Measurements from ENCODE around the gene CCDC121. TPM values are rescaled to one million over a fixed set of nuclear protein-coding genes. Genes with fewer than 3 reads are reported as not detected.

The CCDC121 gene
- polyA plus RNA-seq (2013, experiment 1 of 2): 3.1 TPM
- 3.5 TPM for polyA plus RNA-seq (2013, experiment 2 of 2)

DNA sequence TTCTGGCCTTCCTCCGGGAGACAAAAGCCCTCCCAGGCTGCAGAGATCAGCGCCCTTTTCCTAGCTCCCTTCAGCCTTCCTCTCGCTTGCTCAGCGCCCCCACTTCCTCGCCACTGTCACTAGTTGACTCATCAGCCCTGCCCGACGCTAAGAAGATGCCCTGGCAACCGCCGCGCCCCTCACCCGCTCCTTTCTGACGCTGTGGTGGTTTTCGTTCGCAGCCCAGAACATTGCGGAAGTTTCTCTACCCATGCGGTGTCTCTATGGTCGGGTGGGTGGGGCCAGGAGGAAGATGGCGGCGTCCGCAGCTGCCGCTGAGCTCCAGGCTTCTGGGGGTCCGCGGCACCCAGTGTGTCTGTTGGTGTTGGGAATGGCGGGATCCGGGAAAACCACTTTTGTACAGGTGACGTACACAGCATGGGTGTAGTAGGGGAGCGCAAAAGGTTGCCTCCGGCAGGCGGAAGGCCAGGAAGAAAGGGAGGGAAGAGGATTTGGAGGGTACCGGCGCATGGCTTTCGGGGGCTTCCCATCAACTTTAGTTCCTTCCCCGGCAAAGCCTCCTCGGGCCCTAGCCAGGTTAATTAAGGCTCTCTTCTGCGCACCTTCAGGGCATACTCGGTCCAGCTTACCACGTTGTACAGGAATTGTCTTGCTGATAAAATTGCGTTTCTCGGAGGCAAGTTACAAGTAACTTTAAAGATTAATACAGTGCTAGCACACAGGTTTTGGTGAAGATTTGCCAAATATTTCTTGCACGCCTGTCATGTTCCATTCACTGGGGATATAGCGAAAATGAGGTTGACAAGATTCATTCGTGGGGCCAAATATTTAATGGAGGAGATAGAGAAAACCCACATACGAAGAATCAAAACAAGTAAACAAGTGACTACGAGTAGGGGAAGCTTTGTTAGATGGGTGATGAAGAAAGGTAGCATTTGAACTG lies at the start of gene CCDC121, which contains the start of gene GPN1:
Gene CCDC121, minus strand, starts transcription at position 246 of the 943 bp plus-strand sequence. CDS start 1,213 bp downstream, outside the sequence.
Gene GPN1, plus strand, starts transcription at position 284 of the 943 bp plus-strand sequence. Its CDS starts 9 bp downstream, at position 293.
- peaks cover 49% of the 10 kb centered on the region for H3K36me3 ChIP-seq (ENCODE audit: control insufficient read depth, insufficient read depth, low read length)
- no peaks in the 10 kb centered on the region for H3K9me3 ChIP-seq (ENCODE audit: control insufficient read depth, low read length)
- H3K27ac ChIP-seq (ENCODE audit: low read depth, low read length, severe bottlenecking): peak within 1 kb of the TSS; percentile 87
- WGBS, 2 experiments (ENCODE audit: insufficient coverage in 2 of 2): 3% methylated on average over 29 to 32 of the region's 44 CpGs
- peak within 1 kb of the TSS; percentile 87 for H3K4me3 ChIP-seq (ENCODE audit: extremely low read depth, insufficient read depth, low read length, poor library complexity, severe bottlenecking)
- peaks cover 19% of the 10 kb centered on the region for H3K4me1 ChIP-seq (ENCODE audit: control insufficient read depth, insufficient read depth, low read length, poor library complexity, severe bottlenecking)

- WGBS, 2 experiments (ENCODE audit: insufficient coverage in 2 of 2): 90 to 91% methylated on average over 2 to 3 of the region's 5 CpGs
- no peak overlapping the region for H3K27ac ChIP-seq (ENCODE audit: low read depth, low read length, severe bottlenecking)
- H3K4me1 ChIP-seq (ENCODE audit: control insufficient read depth, insufficient read depth, low read length, poor library complexity, severe bottlenecking): no peaks in the 10 kb centered on the region
- H3K4me3 ChIP-seq (ENCODE audit: extremely low read depth, insufficient read depth, low read length, poor library complexity, severe bottlenecking): no peak overlapping the region
- H3K9me3 ChIP-seq (ENCODE audit: control insufficient read depth, low read length): no peaks in the 10 kb centered on the region
- H3K36me3 ChIP-seq (ENCODE audit: control insufficient read depth, insufficient read depth, low read length): peaks cover 66% of the 10 kb centered on the region
Observed at GRCh38 chr2:27672723-27673486, 44.1 kb upstream of the CCDC121 start.

- no peak overlapping the region for H3K27ac ChIP-seq (ENCODE audit: low read depth, low read length, severe bottlenecking)
- no peaks in the 10 kb centered on the region for H3K9me3 ChIP-seq (ENCODE audit: control insufficient read depth, low read length)
- H3K36me3 ChIP-seq (ENCODE audit: control insufficient read depth, insufficient read depth, low read length): peaks cover 57% of the 10 kb centered on the region
- no CpG with 5 or more reads among the region's 4 CpGs for WGBS, 2 experiments (ENCODE audit: insufficient coverage in 2 of 2)
- no peak overlapping the region for H3K4me3 ChIP-seq (ENCODE audit: extremely low read depth, insufficient read depth, low read length, poor library complexity, severe bottlenecking)
- H3K4me1 ChIP-seq (ENCODE audit: control insufficient read depth, insufficient read depth, low read length, poor library complexity, severe bottlenecking): no peaks in the 10 kb centered on the region
Observed at GRCh38 chr2:27671235-27671634, 42.4 kb upstream of the CCDC121 start.

- no CpG with 5 or more reads among the region's 1 CpG for WGBS, 2 experiments (ENCODE audit: insufficient coverage in 2 of 2)
- no peaks in the 10 kb centered on the region for H3K9me3 ChIP-seq (ENCODE audit: control insufficient read depth, low read length)
- peaks cover 39% of the 10 kb centered on the region for H3K36me3 ChIP-seq (ENCODE audit: control insufficient read depth, insufficient read depth, low read length)
- no peak overlapping the region for H3K4me3 ChIP-seq (ENCODE audit: extremely low read depth, insufficient read depth, low read length, poor library complexity, severe bottlenecking)
- H3K4me1 ChIP-seq (ENCODE audit: control insufficient read depth, insufficient read depth, low read length, poor library complexity, severe bottlenecking): peaks cover 12% of the 10 kb centered on the region
- no peak overlapping the region for H3K27ac ChIP-seq (ENCODE audit: low read depth, low read length, severe bottlenecking)
Observed at GRCh38 chr2:27667446-27667845, 38.6 kb upstream of the CCDC121 start.

GRCh38 chr2:27664622-27665363 lies 36.0 kb upstream of the CCDC121 start:
- WGBS, 2 experiments (ENCODE audit: insufficient coverage in 2 of 2): 86 to 87% methylated on average over 13 to 14 of the region's 16 CpGs
- Histone ChIP-seq H3K27ac (ENCODE audit: low read depth, low read length, severe bottlenecking) (no peak overlapping the region), H3K4me3 (ENCODE audit: extremely low read depth, insufficient read depth, low read length, poor library complexity, severe bottlenecking) (peak overlapping the region; percentile 98), H3K4me1 (ENCODE audit: control insufficient read depth, insufficient read depth, low read length, poor library complexity, severe bottlenecking) (peaks cover 16% of the 10 kb centered on the region), H3K36me3 (ENCODE audit: control insufficient read depth, insufficient read depth, low read length) (peaks cover 50% of the 10 kb centered on the region), H3K9me3 (ENCODE audit: control insufficient read depth, low read length) (no peaks in the 10 kb centered on the region)

DNA sequence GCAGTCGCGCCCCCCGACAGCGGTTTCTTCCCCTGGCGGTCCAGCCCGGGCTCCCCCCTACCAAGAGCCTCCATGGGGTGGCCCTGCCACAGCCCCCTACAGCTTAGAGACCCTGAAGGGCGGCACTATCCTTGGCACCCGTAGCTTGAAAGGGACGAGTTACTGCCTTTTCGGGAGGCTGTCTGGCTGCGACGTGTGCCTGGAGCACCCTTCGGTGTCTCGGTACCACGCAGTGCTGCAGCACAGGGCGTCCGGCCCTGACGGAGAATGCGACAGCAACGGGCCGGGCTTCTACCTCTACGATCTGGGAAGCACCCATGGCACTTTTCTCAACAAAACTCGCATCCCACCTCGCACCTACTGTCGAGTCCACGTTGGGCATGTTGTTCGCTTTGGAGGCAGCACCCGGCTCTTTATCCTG lies 35.4 kb upstream of the CCDC121 start:
- Histone ChIP-seq H3K27ac (ENCODE audit: low read depth, low read length, severe bottlenecking) (peak overlapping the region; percentile 84), H3K9me3 (ENCODE audit: control insufficient read depth, low read length) (no peaks in the 10 kb centered on the region), H3K4me3 (ENCODE audit: extremely low read depth, insufficient read depth, low read length, poor library complexity, severe bottlenecking) (peak overlapping the region; percentile 98), H3K4me1 (ENCODE audit: control insufficient read depth, insufficient read depth, low read length, poor library complexity, severe bottlenecking) (peaks cover 16% of the 10 kb centered on the region), H3K36me3 (ENCODE audit: control insufficient read depth, insufficient read depth, low read length) (peaks cover 49% of the 10 kb centered on the region)
- WGBS, 2 experiments (ENCODE audit: insufficient coverage in 2 of 2): 1 to 5% methylated on average over 12 to 27 of the region's 28 CpGs

DNA sequence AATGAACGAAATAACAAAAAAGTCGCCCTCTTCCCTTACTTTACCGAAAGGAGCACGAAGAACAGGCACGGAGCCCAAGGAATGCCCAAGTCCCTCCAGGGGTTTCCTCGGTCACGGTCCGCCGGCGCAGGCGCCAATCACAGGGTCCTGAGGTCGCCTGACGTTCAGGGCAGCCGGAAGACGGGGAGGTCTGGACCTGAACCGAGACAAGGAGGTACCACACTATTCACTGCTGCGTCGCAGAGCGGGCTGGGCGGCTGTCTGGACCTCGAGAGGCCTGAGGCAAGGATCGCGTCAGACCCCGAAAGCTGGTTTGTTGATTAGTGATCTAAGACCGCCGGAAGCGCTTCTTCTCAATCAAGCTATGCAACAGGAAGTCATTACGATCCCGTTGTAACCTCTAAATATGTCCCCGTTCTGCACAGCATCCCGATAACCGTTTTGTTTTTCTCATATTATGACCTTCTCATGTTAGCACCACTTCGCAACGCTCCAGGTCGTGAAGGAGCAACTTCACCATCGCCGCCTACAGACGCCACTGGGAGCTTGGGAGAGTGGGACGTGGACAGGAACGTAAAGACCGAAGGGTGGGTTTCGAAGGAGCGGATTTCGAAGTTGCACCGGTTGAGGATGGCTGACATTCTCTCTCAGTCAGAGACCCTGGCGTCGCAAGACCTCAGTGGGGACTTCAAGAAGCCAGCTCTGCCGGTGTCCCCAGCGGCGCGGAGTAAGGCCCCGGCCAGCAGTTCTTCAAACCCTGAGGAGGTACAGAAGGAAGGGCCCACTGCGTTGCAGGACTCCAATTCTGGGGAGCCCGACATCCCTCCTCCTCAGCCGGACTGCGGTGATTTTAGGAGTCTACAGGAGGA lies 34.7 kb upstream of the CCDC121 start, which contains the start of the genes SLC4A1AP and SUPT7L:
Gene SLC4A1AP, plus strand, starts transcription at position 605 of the 869 bp plus-strand sequence. Its CDS starts 26 bp downstream, at position 631.
Gene SUPT7L, minus strand, starts transcription at position 330 of the 869 bp plus-strand sequence. CDS start 1,422 bp downstream, outside the sequence.
- 0 to 1% methylated on average over 43 to 52 of the region's 56 CpGs for WGBS, 2 experiments (ENCODE audit: insufficient coverage in 2 of 2)
- Histone ChIP-seq H3K9me3 (ENCODE audit: control insufficient read depth, low read length) (no peaks in the 10 kb centered on the region), H3K4me3 (ENCODE audit: extremely low read depth, insufficient read depth, low read length, poor library complexity, severe bottlenecking) (peak within 1 kb of the TSS; percentile 98), H3K4me1 (ENCODE audit: control insufficient read depth, insufficient read depth, low read length, poor library complexity, severe bottlenecking) (peaks cover 16% of the 10 kb centered on the region), H3K27ac (ENCODE audit: low read depth, low read length, severe bottlenecking) (peak within 1 kb of the TSS; percentile 84), H3K36me3 (ENCODE audit: control insufficient read depth, insufficient read depth, low read length) (peaks cover 51% of the 10 kb centered on the region)

DNA sequence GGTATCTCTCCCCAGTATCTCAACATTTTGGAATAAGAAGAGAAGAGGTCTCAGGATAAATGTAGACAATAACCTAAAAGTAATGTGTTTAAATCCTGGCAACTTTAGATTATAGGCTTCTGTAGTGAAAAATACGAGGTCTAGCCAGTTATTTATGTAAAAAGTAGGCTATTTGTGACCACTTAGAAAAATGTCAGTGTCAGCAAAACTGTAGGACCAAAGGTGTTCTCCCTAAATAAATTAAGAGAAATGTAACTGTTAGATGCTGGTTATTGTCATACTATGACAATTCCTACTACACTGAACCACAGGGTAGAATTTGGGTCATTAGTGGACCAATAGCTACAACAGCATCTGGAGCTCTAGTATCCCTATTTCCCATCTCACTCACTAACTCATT lies 32.6 kb upstream of the CCDC121 start:
- Histone ChIP-seq H3K4me1 (ENCODE audit: control insufficient read depth, insufficient read depth, low read length, poor library complexity, severe bottlenecking) (peaks cover 16% of the 10 kb centered on the region), H3K4me3 (ENCODE audit: extremely low read depth, insufficient read depth, low read length, poor library complexity, severe bottlenecking) (no peak overlapping the region), H3K36me3 (ENCODE audit: control insufficient read depth, insufficient read depth, low read length) (peaks cover 55% of the 10 kb centered on the region), H3K27ac (ENCODE audit: low read depth, low read length, severe bottlenecking) (no peak overlapping the region), H3K9me3 (ENCODE audit: control insufficient read depth, low read length) (no peaks in the 10 kb centered on the region)
- WGBS, 2 experiments (ENCODE audit: insufficient coverage in 2 of 2): 100% methylated on average over 1 of the region's 1 CpG; no CpG with 5 or more reads in 1 of the 2 experiments

- Histone ChIP-seq H3K27ac (ENCODE audit: low read depth, low read length, severe bottlenecking) (no peak overlapping the region), H3K36me3 (ENCODE audit: control insufficient read depth, insufficient read depth, low read length) (peaks cover 93% of the 10 kb centered on the region), H3K4me1 (ENCODE audit: control insufficient read depth, insufficient read depth, low read length, poor library complexity, severe bottlenecking) (no peaks in the 10 kb centered on the region), H3K4me3 (ENCODE audit: extremely low read depth, insufficient read depth, low read length, poor library complexity, severe bottlenecking) (no peak overlapping the region), H3K9me3 (ENCODE audit: control insufficient read depth, low read length) (no peaks in the 10 kb centered on the region)
- WGBS, 2 experiments (ENCODE audit: insufficient coverage in 2 of 2): 86 to 93% methylated on average over 4 to 6 of the region's 7 CpGs
Observed at GRCh38 chr2:27655155-27655951, 26.5 kb upstream of the CCDC121 start.
